ENCODE measurements around the gene LRRC4C. TPM values are rescaled to one million over a fixed set of nuclear protein-coding genes. Genes with fewer than 3 reads are reported as not detected.

LRRC4C gene
- total and polyA plus RNA-seq, 2 experiments from 2014 or later, result 0.35 to 1.1 TPM

GRCh38 chr11:41497974-41498373, 38.5 kb upstream of the LRRC4C start:
- no peaks in the 10 kb centered on the region for H3K9me3 Mint-ChIP-seq
- no peak overlapping the region for H2AFZ ChIP-seq
- H3K4me3 Mint-ChIP-seq, result peak overlapping the region; percentile 35; the same call in 2 of the 3 replicates
- peak; percentile 79 for DNase-seq (ENCODE audit: low spot score)
- no peaks in the 10 kb centered on the region for H3K36me3 ChIP-seq (ENCODE audit: insufficient read depth)
- no peaks in the 10 kb centered on the region for H4K20me1 ChIP-seq (replicated peaks; ENCODE audit: insufficient read depth)
- ATAC-seq, result peak; percentile 97
- peaks cover 10% of the 10 kb centered on the region for H3K27me3 Mint-ChIP-seq (ENCODE audit: insufficient read depth, low read depth, poor library complexity)
- H3K4me2 ChIP-seq, result peak overlapping the region; percentile 21
- H3K27me3 ChIP-seq (ENCODE audit: insufficient read depth), result no peaks in the 10 kb centered on the region
- peak overlapping the region; percentile 82 for H3K27ac Mint-ChIP-seq
- H3K27ac ChIP-seq (ENCODE audit: low read depth), result peak overlapping the region; percentile 30
- no peaks in the 10 kb centered on the region for H3F3A ChIP-seq (replicated peaks; ENCODE audit: low read depth)
- H3K4me1 Mint-ChIP-seq, result peaks cover 40% of the 10 kb centered on the region
- peaks cover 33% of the 10 kb centered on the region for H3K4me1 ChIP-seq (ENCODE audit: insufficient read depth)
- no peaks in the 10 kb centered on the region for H3K79me2 ChIP-seq (replicated peaks; ENCODE audit: insufficient read depth)
- no peaks in the 10 kb centered on the region for H3K9me2 ChIP-seq (ENCODE audit: insufficient read depth)
- no peaks in the 10 kb centered on the region; the same call in 2 of the 3 replicates for H3K36me3 Mint-ChIP-seq (ENCODE audit: low read depth)
- TF ChIP-seq, protein P1, sequence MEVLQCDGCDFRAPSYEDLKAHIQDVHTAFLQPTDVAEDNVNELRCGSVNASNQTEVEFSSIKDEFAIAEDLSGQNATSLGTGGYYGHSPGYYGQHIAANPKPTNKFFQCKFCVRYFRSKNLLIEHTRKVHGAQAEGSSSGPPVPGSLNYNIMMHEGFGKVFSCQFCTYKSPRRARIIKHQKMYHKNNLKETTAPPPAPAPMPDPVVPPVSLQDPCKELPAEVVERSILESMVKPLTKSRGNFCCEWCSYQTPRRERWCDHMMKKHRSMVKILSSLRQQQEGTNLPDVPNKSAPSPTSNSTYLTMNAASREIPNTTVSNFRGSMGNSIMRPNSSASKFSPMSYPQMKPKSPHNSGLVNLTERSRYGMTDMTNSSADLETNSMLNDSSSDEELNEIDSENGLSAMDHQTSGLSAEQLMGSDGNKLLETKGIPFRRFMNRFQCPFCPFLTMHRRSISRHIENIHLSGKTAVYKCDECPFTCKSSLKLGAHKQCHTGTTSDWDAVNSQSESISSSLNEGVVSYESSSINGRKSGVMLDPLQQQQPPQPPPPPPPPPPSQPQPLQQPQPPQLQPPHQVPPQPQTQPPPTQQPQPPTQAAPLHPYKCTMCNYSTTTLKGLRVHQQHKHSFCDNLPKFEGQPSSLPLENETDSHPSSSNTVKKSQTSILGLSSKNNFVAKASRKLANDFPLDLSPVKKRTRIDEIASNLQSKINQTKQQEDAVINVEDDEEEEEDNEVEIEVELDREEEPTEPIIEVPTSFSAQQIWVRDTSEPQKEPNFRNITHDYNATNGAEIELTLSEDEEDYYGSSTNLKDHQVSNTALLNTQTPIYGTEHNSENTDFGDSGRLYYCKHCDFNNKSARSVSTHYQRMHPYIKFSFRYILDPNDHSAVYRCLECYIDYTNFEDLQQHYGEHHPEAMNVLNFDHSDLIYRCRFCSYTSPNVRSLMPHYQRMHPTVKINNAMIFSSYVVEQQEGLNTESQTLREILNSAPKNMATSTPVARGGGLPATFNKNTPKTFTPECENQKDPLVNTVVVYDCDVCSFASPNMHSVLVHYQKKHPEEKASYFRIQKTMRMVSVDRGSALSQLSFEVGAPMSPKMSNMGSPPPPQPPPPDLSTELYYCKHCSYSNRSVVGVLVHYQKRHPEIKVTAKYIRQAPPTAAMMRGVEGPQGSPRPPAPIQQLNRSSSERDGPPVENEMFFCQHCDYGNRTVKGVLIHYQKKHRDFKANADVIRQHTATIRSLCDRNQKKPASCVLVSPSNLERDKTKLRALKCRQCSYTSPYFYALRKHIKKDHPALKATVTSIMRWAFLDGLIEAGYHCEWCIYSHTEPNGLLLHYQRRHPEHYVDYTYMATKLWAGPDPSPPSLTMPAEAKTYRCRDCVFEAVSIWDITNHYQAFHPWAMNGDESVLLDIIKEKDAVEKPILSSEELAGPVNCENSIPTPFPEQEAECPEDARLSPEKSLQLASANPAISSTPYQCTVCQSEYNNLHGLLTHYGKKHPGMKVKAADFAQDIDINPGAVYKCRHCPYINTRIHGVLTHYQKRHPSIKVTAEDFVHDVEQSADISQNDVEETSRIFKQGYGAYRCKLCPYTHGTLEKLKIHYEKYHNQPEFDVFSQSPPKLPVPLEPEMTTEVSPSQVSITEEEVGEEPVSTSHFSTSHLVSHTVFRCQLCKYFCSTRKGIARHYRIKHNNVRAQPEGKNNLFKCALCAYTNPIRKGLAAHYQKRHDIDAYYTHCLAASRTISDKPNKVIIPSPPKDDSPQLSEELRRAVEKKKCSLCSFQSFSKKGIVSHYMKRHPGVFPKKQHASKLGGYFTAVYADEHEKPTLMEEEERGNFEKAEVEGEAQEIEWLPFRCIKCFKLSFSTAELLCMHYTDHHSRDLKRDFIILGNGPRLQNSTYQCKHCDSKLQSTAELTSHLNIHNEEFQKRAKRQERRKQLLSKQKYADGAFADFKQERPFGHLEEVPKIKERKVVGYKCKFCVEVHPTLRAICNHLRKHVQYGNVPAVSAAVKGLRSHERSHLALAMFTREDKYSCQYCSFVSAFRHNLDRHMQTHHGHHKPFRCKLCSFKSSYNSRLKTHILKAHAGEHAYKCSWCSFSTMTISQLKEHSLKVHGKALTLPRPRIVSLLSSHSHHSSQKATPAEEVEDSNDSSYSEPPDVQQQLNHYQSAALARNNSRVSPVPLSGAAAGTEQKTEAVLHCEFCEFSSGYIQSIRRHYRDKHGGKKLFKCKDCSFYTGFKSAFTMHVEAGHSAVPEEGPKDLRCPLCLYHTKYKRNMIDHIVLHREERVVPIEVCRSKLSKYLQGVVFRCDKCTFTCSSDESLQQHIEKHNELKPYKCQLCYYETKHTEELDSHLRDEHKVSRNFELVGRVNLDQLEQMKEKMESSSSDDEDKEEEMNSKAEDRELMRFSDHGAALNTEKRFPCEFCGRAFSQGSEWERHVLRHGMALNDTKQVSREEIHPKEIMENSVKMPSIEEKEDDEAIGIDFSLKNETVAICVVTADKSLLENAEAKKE (CRISPR knock-in tag; IDR thresholded peaks at IDR 0.05), result peak; percentile 95
- no peak for TF ChIP-seq POLR2AphosphoS5 (IDR thresholded peaks at IDR 0.05; ENCODE audit: low read depth)
- H3K4me3 ChIP-seq, result peak overlapping the region; percentile 2; the same call in 1 of the 2 replicates

DNA sequence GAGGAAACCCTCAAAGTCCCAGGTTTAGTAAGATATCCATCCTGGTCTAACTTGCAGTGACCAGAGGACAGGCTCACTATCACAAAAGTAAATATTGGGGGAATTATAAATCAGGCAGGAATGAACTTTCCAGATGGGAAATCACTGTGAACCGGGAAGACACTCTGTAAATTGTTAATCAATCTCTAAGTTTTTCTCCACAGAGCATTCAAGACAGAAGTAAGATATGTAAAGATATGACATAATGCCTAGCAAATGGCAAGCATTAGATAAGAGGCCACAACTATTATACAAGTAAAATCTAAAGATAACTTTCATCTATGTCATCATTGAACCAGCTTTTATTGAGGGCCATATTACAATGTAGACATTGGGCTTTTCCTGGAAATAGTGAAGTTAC, 35.3 kb upstream of the LRRC4C start:
- Mint-ChIP-seq H3K9me3 (no peaks in the 10 kb centered on the region), H3K4me3 (no peak overlapping the region), H3K4me1 (peaks cover 28% of the 10 kb centered on the region), H3K27me3 (ENCODE audit: insufficient read depth, low read depth, poor library complexity) (peaks cover 6% of the 10 kb centered on the region), H3K27ac (no peak overlapping the region), H3K36me3 (ENCODE audit: low read depth) (no peaks in the 10 kb centered on the region)
- DNase-seq (ENCODE audit: low spot score) (no peak), ATAC-seq (no peak)
- no peaks in the 10 kb centered on the region for H3K27me3 ChIP-seq (ENCODE audit: insufficient read depth)
- no peaks in the 10 kb centered on the region for H3K79me2 ChIP-seq (replicated peaks; ENCODE audit: insufficient read depth)
- no peak overlapping the region for H3K4me3 ChIP-seq
- H3K4me2 ChIP-seq, result no peak overlapping the region
- no peaks in the 10 kb centered on the region for H3K9me2 ChIP-seq (ENCODE audit: insufficient read depth)
- H3F3A ChIP-seq (replicated peaks; ENCODE audit: low read depth), result no peaks in the 10 kb centered on the region
- H3K27ac ChIP-seq (ENCODE audit: low read depth), result no peak overlapping the region
- H2AFZ ChIP-seq, result no peak overlapping the region
- no peaks in the 10 kb centered on the region for H4K20me1 ChIP-seq (replicated peaks; ENCODE audit: insufficient read depth)
- peaks cover 23% of the 10 kb centered on the region for H3K4me1 ChIP-seq (ENCODE audit: insufficient read depth)
- no peaks in the 10 kb centered on the region for H3K36me3 ChIP-seq (ENCODE audit: insufficient read depth)
- TF ChIP-seq CREB1 (CRISPR knock-in tag; IDR thresholded peaks at IDR 0.05; ENCODE audit: low read depth) (no peak), EZH2phosphoT487 (IDR thresholded peaks at IDR 0.05; ENCODE audit: unreplicated experiment) (no peak), REST (IDR thresholded peaks at IDR 0.05; ENCODE audit: unreplicated experiment) (no peak), ZNF331 (CRISPR knock-in tag; IDR thresholded peaks at IDR 0.05; ENCODE audit: low read depth) (no peak), CTCF (conservative IDR thresholded peaks at IDR 0.05; ENCODE audit: low read depth in 2 of 2) (no peak), ZNF114 (CRISPR knock-in tag; IDR thresholded peaks at IDR 0.05) (no peak), NANOG (IDR thresholded peaks at IDR 0.05; ENCODE audit: borderline replicate concordance) (no peak), STAT1 (IDR thresholded peaks at IDR 0.05; ENCODE audit: unreplicated experiment) (no peak), POLR2AphosphoS5 (IDR thresholded peaks at IDR 0.05; ENCODE audit: low read depth) (no peak)

Data from GM23338 (cell line).